ENCODE measurements around the gene DAZ2.
"Not testable (repeated sequence)": the region's sequence is repeated elsewhere in the genome, so short reads cannot be mapped to it uniquely, and the experiment has no call there.

DNA sequence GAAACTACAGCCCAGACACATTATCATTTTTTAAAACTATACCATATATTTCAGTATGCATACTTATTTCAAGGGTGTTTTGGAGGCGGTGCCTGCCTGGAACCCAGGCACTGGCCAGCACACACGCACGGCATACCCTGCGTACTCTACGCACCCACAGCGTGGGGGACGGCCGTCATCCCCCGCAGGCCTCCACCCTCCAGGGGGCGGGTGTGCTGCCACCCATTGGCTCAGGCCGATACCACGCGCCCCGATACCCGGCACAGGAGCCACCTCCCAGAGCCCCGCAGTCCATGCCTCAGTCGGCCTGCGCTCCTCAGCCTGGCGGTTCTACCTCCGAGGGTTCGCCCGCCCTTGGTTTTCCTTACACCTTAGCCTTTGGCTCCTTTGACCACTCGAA, at the start of gene DAZ2:
- not testable (repeated sequence) for TF ChIP-seq RARB (CRISPR knock-in tag; IDR thresholded peaks at IDR 0.05); ZFP3 (CRISPR knock-in tag; IDR thresholded peaks at IDR 0.05); CSDC2 (CRISPR knock-in tag; IDR thresholded peaks at IDR 0.05); BACH2 (CRISPR knock-in tag; IDR thresholded peaks at IDR 0.05; ENCODE audit: borderline replicate concordance)
- TF ChIP-seq, protein P1, sequence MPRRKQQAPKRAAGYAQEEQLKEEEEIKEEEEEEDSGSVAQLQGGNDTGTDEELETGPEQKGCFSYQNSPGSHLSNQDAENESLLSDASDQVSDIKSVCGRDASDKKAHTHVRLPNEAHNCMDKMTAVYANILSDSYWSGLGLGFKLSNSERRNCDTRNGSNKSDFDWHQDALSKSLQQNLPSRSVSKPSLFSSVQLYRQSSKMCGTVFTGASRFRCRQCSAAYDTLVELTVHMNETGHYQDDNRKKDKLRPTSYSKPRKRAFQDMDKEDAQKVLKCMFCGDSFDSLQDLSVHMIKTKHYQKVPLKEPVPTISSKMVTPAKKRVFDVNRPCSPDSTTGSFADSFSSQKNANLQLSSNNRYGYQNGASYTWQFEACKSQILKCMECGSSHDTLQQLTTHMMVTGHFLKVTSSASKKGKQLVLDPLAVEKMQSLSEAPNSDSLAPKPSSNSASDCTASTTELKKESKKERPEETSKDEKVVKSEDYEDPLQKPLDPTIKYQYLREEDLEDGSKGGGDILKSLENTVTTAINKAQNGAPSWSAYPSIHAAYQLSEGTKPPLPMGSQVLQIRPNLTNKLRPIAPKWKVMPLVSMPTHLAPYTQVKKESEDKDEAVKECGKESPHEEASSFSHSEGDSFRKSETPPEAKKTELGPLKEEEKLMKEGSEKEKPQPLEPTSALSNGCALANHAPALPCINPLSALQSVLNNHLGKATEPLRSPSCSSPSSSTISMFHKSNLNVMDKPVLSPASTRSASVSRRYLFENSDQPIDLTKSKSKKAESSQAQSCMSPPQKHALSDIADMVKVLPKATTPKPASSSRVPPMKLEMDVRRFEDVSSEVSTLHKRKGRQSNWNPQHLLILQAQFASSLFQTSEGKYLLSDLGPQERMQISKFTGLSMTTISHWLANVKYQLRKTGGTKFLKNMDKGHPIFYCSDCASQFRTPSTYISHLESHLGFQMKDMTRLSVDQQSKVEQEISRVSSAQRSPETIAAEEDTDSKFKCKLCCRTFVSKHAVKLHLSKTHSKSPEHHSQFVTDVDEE (CRISPR knock-in tag; IDR thresholded peaks at IDR 0.05): not testable (repeated sequence)

Data from SK-N-SH treated with all-trans-retinoic acid at 6 μM for 48 hours (cell line).